MM.1S (cell line): ENCODE data around the gene CT45A10.
"Not testable (repeated sequence)": the region's sequence is repeated elsewhere in the genome, so short reads cannot be mapped to it uniquely, and the experiment has no call there.

Experiments used
- DNase-seq: peaks from one replicate; pipeline ENCODE4 v3.0.0-alpha.2; 2015
- H2AFZ ChIP-seq: fragments of 300-600 bp; sonication (generic); 2 replicates; pipeline ENCODE4 v1.6.0; 2016; ENCODE audit warnings: antibody characterized with exemption, low read length
- H3F3A ChIP-seq: fragments of 300-600 bp; sonication (generic); 2 replicates; pipeline ENCODE4 v1.6.1; 2016; ENCODE audit warnings: mild to moderate bottlenecking, antibody characterized with exemption, low read length, moderate library complexity, mixed read lengths; ENCODE audit not compliant: insufficient read depth
- H3K27ac ChIP-seq: fragments of 300-600 bp; sonication (generic); 2 replicates; pipeline ENCODE4 v1.5.1; 2016; ENCODE audit warnings: mild to moderate bottlenecking, low read length
- H3K27me3 ChIP-seq: fragments of 300-600 bp; sonication (generic); replicated peaks from 2 replicates; pipeline ENCODE4 v1.6.0; 2016; ENCODE audit warnings: low read length; ENCODE audit not compliant: insufficient read depth
- H3K36me3 ChIP-seq: fragments of 300-600 bp; sonication (generic); replicated peaks from 2 replicates; pipeline ENCODE4 v1.6.1; 2016; ENCODE audit warnings: mild to moderate bottlenecking, low read length, mixed read lengths; ENCODE audit not compliant: insufficient read depth
- H3K4me1 ChIP-seq: fragments of 300-600 bp; sonication (generic); 2 replicates; pipeline ENCODE4 v1.6.1; 2016; ENCODE audit warnings: low read length, mixed read lengths
- H3K4me2 ChIP-seq: fragments of 300-600 bp; sonication (generic); 2 replicates; pipeline ENCODE4 v1.6.0; 2016; ENCODE audit warnings: low read depth, low read length
- H3K4me3 ChIP-seq: fragments of 300-600 bp; sonication (generic); 2 replicates; pipeline ENCODE4 v1.5.1; 2016; ENCODE audit warnings: low read length, mixed read lengths
- H3K79me2 ChIP-seq: fragments of 300-600 bp; sonication (generic); 2 replicates; pipeline ENCODE4 v1.6.1; 2016; ENCODE audit warnings: mixed run types, low read length, mixed read lengths
- H3K9ac ChIP-seq: fragments of 300-600 bp; sonication (generic); 2 replicates; pipeline ENCODE4 v1.6.1; 2016; ENCODE audit warnings: low read length, mixed read lengths
- H3K9me2 ChIP-seq: fragments of 300-600 bp; sonication (generic); replicated peaks from 2 replicates; pipeline ENCODE4 v1.6.1; 2016; ENCODE audit warnings: mild to moderate bottlenecking, low read length, mixed read lengths; ENCODE audit not compliant: insufficient read depth
- H3K9me3 ChIP-seq: fragments of 300-600 bp; sonication (generic); replicated peaks from 2 replicates; pipeline ENCODE4 v1.6.1; 2016; ENCODE audit warnings: mild to moderate bottlenecking, low read length, mixed read lengths; ENCODE audit not compliant: insufficient read depth
- H4K20me1 ChIP-seq: fragments of 300-600 bp; sonication (generic); 2 replicates; pipeline ENCODE4 v1.6.1; 2016; ENCODE audit warnings: mild to moderate bottlenecking, low read length, moderate library complexity, mixed read lengths; ENCODE audit not compliant: insufficient read depth
- CTCF ChIP-seq: fragments of 300-600 bp; sonication (generic); IDR thresholded peaks from 2 replicates; pipeline ENCODE4 v1.5.1; 2016; ENCODE audit warnings: antibody characterized with exemption, low read length, mixed read lengths
- EZH2 ChIP-seq: fragments of 300-600 bp; sonication (generic); optimal IDR thresholded peaks from 2 replicates; pipeline ENCODE3; 2017; ENCODE audit warnings: low read depth, mild to moderate bottlenecking, antibody characterized with exemption, low read length, mixed read lengths
- EZH2phosphoT487 ChIP-seq: fragments of 300-600 bp; sonication (generic); IDR thresholded peaks from 2 replicates; pipeline ENCODE4 v1.6.1; 2018; ENCODE audit warnings: antibody characterized with exemption, low read length

CT45A10 gene

GRCh38 chrX:135923353-135923752, 30.1 kb upstream of the CT45A10 start:
- Histone ChIP-seq H3K36me3 (no peaks in the 10 kb centered on the region), H3K4me2 (no peak overlapping the region), H3K9ac (no peak overlapping the region), H3K27ac (no peak overlapping the region), H3K79me2 (no peaks in the 10 kb centered on the region), H2AFZ (no peak overlapping the region), H3K9me2 (no peaks in the 10 kb centered on the region), H3K4me1 (no peaks in the 10 kb centered on the region), H3F3A (no peaks in the 10 kb centered on the region), H4K20me1 (no peaks in the 10 kb centered on the region), H3K27me3 (no peaks in the 10 kb centered on the region), H3K4me3 (no peak overlapping the region), H3K9me3 (no peaks in the 10 kb centered on the region)
- TF ChIP-seq CTCF (peak; percentile 39), EZH2 (no peak)
- no peak for DNase-seq

- H2AFZ ChIP-seq, H3K27me3 ChIP-seq, H3K4me1 ChIP-seq, H3K36me3 ChIP-seq, H3K27ac ChIP-seq, H3K9ac ChIP-seq, H4K20me1 ChIP-seq, H3K9me3 ChIP-seq, H3F3A ChIP-seq, H3K4me2 ChIP-seq, H3K9me2 ChIP-seq, DNase-seq, H3K79me2 ChIP-seq, H3K4me3 ChIP-seq: not testable (repeated sequence)
These were observed 27.3 kb upstream of the CT45A10 start for GRCh38 chrX:135920516-135920915.

GRCh38 chrX:135914404-135914803, 21.2 kb upstream of the CT45A10 start:
- Histone ChIP-seq H3K27ac (no peak overlapping the region), H3F3A (no peaks in the 10 kb centered on the region), H4K20me1 (no peaks in the 10 kb centered on the region), H2AFZ (no peak overlapping the region), H3K36me3 (no peaks in the 10 kb centered on the region), H3K9ac (no peak overlapping the region), H3K9me2 (no peaks in the 10 kb centered on the region), H3K79me2 (no peaks in the 10 kb centered on the region), H3K4me2 (no peak overlapping the region), H3K4me3 (no peak overlapping the region), H3K4me1 (no peaks in the 10 kb centered on the region), H3K9me3 (no peaks in the 10 kb centered on the region), H3K27me3 (no peaks in the 10 kb centered on the region)
- TF ChIP-seq EZH2 (no peak), CTCF (no peak), EZH2phosphoT487 (no peak)
- no peak for DNase-seq

GRCh38 chrX:135910251-135910650, 17.0 kb upstream of the CT45A10 start:
- Histone ChIP-seq H3K27me3 (no peaks in the 10 kb centered on the region), H3K36me3 (no peaks in the 10 kb centered on the region), H3F3A (no peaks in the 10 kb centered on the region), H3K9ac (no peak overlapping the region), H3K27ac (no peak overlapping the region), H3K79me2 (no peaks in the 10 kb centered on the region), H3K9me3 (no peaks in the 10 kb centered on the region), H3K4me1 (no peaks in the 10 kb centered on the region), H4K20me1 (no peaks in the 10 kb centered on the region), H3K4me2 (no peak overlapping the region), H3K4me3 (no peak overlapping the region), H2AFZ (no peak overlapping the region), H3K9me2 (no peaks in the 10 kb centered on the region)
- TF ChIP-seq EZH2 (no peak), EZH2phosphoT487 (no peak), CTCF (no peak)
- no peak for DNase-seq
